ENCODE data around the gene STARD8. TPM values are rescaled to one million over a fixed set of nuclear protein-coding genes. Genes with fewer than 3 reads are reported as not detected.
A peak's percentile ranks its signal among the peaks of the same experiment; 100 is the strongest.

Gene STARD8
- total and polyA plus RNA-seq, 10 donors: 1.9 to 35.2 (median 20.4) TPM

GRCh38 chrX:68725756-68726365, 78.4 kb downstream of the STARD8 start:
- H3K4me1 ChIP-seq: no peaks in the 10 kb centered on the region
- no peak overlapping the region for H3K4me3 ChIP-seq
- DNase-seq: no peak
- peaks cover 0 to 60% (median 9%) of the 10 kb centered on the region in 6 donors for H3K36me3 ChIP-seq
- H3K9me3 ChIP-seq: no peaks in the 10 kb centered on the region
- WGBS, 5 donors: 68 to 100% (median 91%) methylated on average over 2 to 4 of the region's 4 CpGs
- H3K27me3 ChIP-seq (replicated peaks in 1 of 7): peaks cover 0 to 3% (median 0%) of the 10 kb centered on the region in 7 donors
- intact Hi-C loops (cut with DNase I; ENCODE audit: low total_unique reads): no loop called here
- H3K27ac ChIP-seq: no peak overlapping the region
- TF ChIP-seq POLR2AphosphoS5 (IDR thresholded peaks at IDR 0.05) (no peak), POLR2A (IDR thresholded peaks at IDR 0.05) (no peak), CTCF (IDR thresholded peaks at IDR 0.05 in 8 of 11, conservative IDR thresholded peaks at IDR 0.05 in 3 of 11) (no peak)

- H3K36me3 ChIP-seq: peaks cover 0 to 55% (median 9%) of the 10 kb centered on the region in 6 donors
- no peak overlapping the region for H3K4me3 ChIP-seq
- H3K9me3 ChIP-seq: no peaks in the 10 kb centered on the region
- no peaks in the 10 kb centered on the region for H3K4me1 ChIP-seq
- no peak overlapping the region for H3K27ac ChIP-seq
- intact Hi-C loops (cut with DNase I; ENCODE audit: low total_unique reads): no loop called here
- WGBS, 5 donors: 74 to 90% (median 87%) methylated on average over 3 to 7 of the region's 7 CpGs
- peak; percentile 48 for DNase-seq
- TF ChIP-seq CTCF (IDR thresholded peaks at IDR 0.05 in 8 of 11, conservative IDR thresholded peaks at IDR 0.05 in 3 of 11) (no peak), POLR2AphosphoS5 (IDR thresholded peaks at IDR 0.05) (no peak), POLR2A (IDR thresholded peaks at IDR 0.05) (no peak)
- H3K27me3 ChIP-seq (replicated peaks in 1 of 7): peaks cover 0 to 7% (median 0%) of the 10 kb centered on the region in 7 donors
Observed at GRCh38 chrX:68726366-68726765, 78.9 kb downstream of the STARD8 start.

GRCh38 chrX:68727696-68728095, 80.2 kb downstream of the STARD8 start:
- TF ChIP-seq CTCF (IDR thresholded peaks at IDR 0.05 in 8 of 11, conservative IDR thresholded peaks at IDR 0.05 in 3 of 11): no peak
- TF ChIP-seq POLR2A (IDR thresholded peaks at IDR 0.05): no peak
- TF ChIP-seq POLR2AphosphoS5 (IDR thresholded peaks at IDR 0.05): no peak
- DNase-seq: peak; percentile 17

GRCh38 chrX:68728186-68728585, 80.7 kb downstream of the STARD8 start:
- 77 to 98% (median 88%) methylated on average over 4 to 5 of the region's 5 CpGs for whole genome bisulfite sequencing, 5 donors
- Histone ChIP-seq H3K4me1 (no peaks in the 10 kb centered on the region), H3K9me3 (no peaks in the 10 kb centered on the region), H3K27ac (no peak overlapping the region), H3K36me3 (peaks cover 0 to 37% (median 6%) of the 10 kb centered on the region in 6 donors), H3K27me3 (replicated peaks in 1 of 7) (peaks cover 0 to 25% (median 0%) of the 10 kb centered on the region in 7 donors), H3K4me3 (no peak overlapping the region)
- peak; percentile 38 for DNase-seq
- intact Hi-C loops (cut with DNase I; ENCODE audit: low total_unique reads): no loop called here
- TF ChIP-seq POLR2AphosphoS5 (IDR thresholded peaks at IDR 0.05) (no peak), POLR2A (IDR thresholded peaks at IDR 0.05) (no peak), CTCF (IDR thresholded peaks at IDR 0.05 in 8 of 11, conservative IDR thresholded peaks at IDR 0.05 in 3 of 11) (no peak)

More at GRCh38 chrX:68727696-68728095, 80.2 kb downstream of the STARD8 start:
- 63 to 100% (median 82%) methylated on average over 4 of the region's 4 CpGs for WGBS, 5 donors
- intact Hi-C loops (cut with DNase I; ENCODE audit: low total_unique reads): no loop called here
- no peaks in the 10 kb centered on the region for H3K4me1 ChIP-seq
- H3K27ac ChIP-seq: no peak overlapping the region
- H3K36me3 ChIP-seq: peaks cover 0 to 42% (median 6%) of the 10 kb centered on the region in 6 donors
- H3K4me3 ChIP-seq: no peak overlapping the region
- H3K27me3 ChIP-seq (replicated peaks in 1 of 7): peaks cover 0 to 20% (median 0%) of the 10 kb centered on the region in 7 donors
- no peaks in the 10 kb centered on the region for H3K9me3 ChIP-seq
